H9 (cell line): Measurements from ENCODE around the gene AGMO. TPM values are rescaled to one million over a fixed set of nuclear protein-coding genes. Genes with fewer than 3 reads are reported as not detected.

Experiments
- DNase-seq: peaks from one replicate; pipeline ENCODE4 v3.0.0-alpha.2; 2017
- H2AFZ ChIP-seq: one replicate; pipeline ENCODE4 v1.6.1; 2013; ENCODE audit warnings: mild to moderate bottlenecking, low read length, control low read depth, moderate library complexity
- H2AK5ac ChIP-seq: 2 replicates; pipeline ENCODE4 v1.6.1; 2013; ENCODE audit warnings: low read length, control low read depth, mixed read lengths; ENCODE audit not compliant: insufficient read length
- H2BK120ac ChIP-seq: one replicate; pipeline ENCODE4 v1.6.1; 2013; ENCODE audit warnings: low read depth, mild to moderate bottlenecking, low read length, control low read depth, inconsistent platforms; ENCODE audit not compliant: poor library complexity, severe bottlenecking
- H2BK12ac ChIP-seq: 2 replicates; pipeline ENCODE4 v1.6.1; 2013; ENCODE audit warnings: low read length, control low read depth, mixed read lengths, low read depth; ENCODE audit not compliant: insufficient read length
- H2BK15ac ChIP-seq: 2 replicates; pipeline ENCODE4 v1.6.1; 2013; ENCODE audit warnings: low read depth, low read length, control low read depth
- H2BK20ac ChIP-seq: one replicate; pipeline ENCODE4 v1.6.1; 2013; ENCODE audit warnings: low read depth, mild to moderate bottlenecking, low read length, control low read depth, inconsistent platforms; ENCODE audit not compliant: poor library complexity, severe bottlenecking
- H2BK5ac ChIP-seq: 2 replicates; pipeline ENCODE4 v1.6.1; 2013; ENCODE audit warnings: low read length, control low read depth, mixed read lengths; ENCODE audit not compliant: insufficient read length
- H3K14ac ChIP-seq: 2 replicates; pipeline ENCODE4 v1.6.1; 2013; ENCODE audit warnings: low read length, control low read depth; ENCODE audit not compliant: insufficient read depth
- H3K18ac ChIP-seq: 2 replicates; pipeline ENCODE4 v1.6.1; 2013; ENCODE audit warnings: low read depth, mild to moderate bottlenecking, mixed read lengths, low read length, control low read depth; ENCODE audit not compliant: insufficient read length
- H3K23ac ChIP-seq: 2 replicates; pipeline ENCODE4 v1.6.1; 2013; ENCODE audit warnings: low read length, control low read depth, mixed read lengths, low read depth; ENCODE audit not compliant: insufficient read length
- H3K23me2 ChIP-seq: 2 replicates; pipeline ENCODE4 v1.6.1; 2013; ENCODE audit warnings: low read depth, mild to moderate bottlenecking, mixed read lengths, low read length, control low read depth; ENCODE audit not compliant: insufficient read length, poor library complexity, severe bottlenecking
- H3K27ac ChIP-seq: 2 replicates; pipeline ENCODE4 v1.5.1; 2013; ENCODE audit warnings: low read length, control low read depth, mixed read lengths, low read depth; ENCODE audit not compliant: insufficient read length
- H3K27me3 ChIP-seq: 2 replicates; pipeline ENCODE4 v1.6.1; 2013; ENCODE audit warnings: low read length, control low read depth, inconsistent platforms; ENCODE audit not compliant: insufficient read depth
- H3K4ac ChIP-seq: 2 replicates; pipeline ENCODE4 v1.6.1; 2013; ENCODE audit warnings: low read depth, mild to moderate bottlenecking, control low read depth, inconsistent platforms, low read length, moderate library complexity
- H3K4me1 ChIP-seq: 2 replicates; pipeline ENCODE4 v1.6.1; 2013; ENCODE audit warnings: low read length, control low read depth, inconsistent platforms; ENCODE audit not compliant: insufficient read depth
- H3K4me2 ChIP-seq: 2 replicates; pipeline ENCODE4 v1.6.1; 2013; ENCODE audit warnings: low read length, control low read depth, mixed read lengths; ENCODE audit not compliant: insufficient read length, insufficient read depth
- H3K56ac ChIP-seq: 2 replicates; pipeline ENCODE4 v1.6.1; 2013; ENCODE audit warnings: low read depth, mild to moderate bottlenecking, mixed read lengths, low read length, control low read depth; ENCODE audit not compliant: insufficient read length
- H3K79me1 ChIP-seq: 2 replicates; pipeline ENCODE4 v1.6.1; 2013; ENCODE audit warnings: low read depth, mild to moderate bottlenecking, moderate library complexity, low read length, control low read depth, inconsistent platforms; ENCODE audit not compliant: insufficient read depth, poor library complexity, severe bottlenecking
- H3K79me2 ChIP-seq: 2 replicates; pipeline ENCODE4 v1.6.1; 2013; ENCODE audit warnings: low read length, control low read depth, inconsistent platforms; ENCODE audit not compliant: insufficient read depth
- H3K9ac ChIP-seq: 2 replicates; pipeline ENCODE4 v1.6.1; 2013; ENCODE audit warnings: low read length, control low read depth, mixed read lengths; ENCODE audit not compliant: insufficient read length; ENCODE audit errors: extremely low read depth
- H3K9me3 ChIP-seq: one replicate; pipeline ENCODE4 v1.6.1; 2013; ENCODE audit warnings: low read depth, low read length, inconsistent platforms; ENCODE audit not compliant: control insufficient read depth
- H3T11ph ChIP-seq: one replicate; pipeline ENCODE4 v1.6.1; 2013; ENCODE audit warnings: mild to moderate bottlenecking, low read length, control low read depth, inconsistent platforms
- H4K20me1 ChIP-seq: one replicate; pipeline ENCODE4 v1.6.1; 2013; ENCODE audit not compliant: control insufficient read depth, insufficient read length, insufficient read depth
- H4K5ac ChIP-seq: 2 replicates; pipeline ENCODE4 v1.6.1; 2013; ENCODE audit warnings: low read depth, mild to moderate bottlenecking, mixed read lengths, low read length, control low read depth; ENCODE audit not compliant: insufficient read length
- H4K8ac ChIP-seq: replicated peaks from 2 replicates; pipeline ENCODE4 v1.6.1; 2013; ENCODE audit warnings: low read length, control low read depth, mixed read lengths, low read depth; ENCODE audit not compliant: insufficient read length
- H4K91ac ChIP-seq: 2 replicates; pipeline ENCODE4 v1.6.1; 2013; ENCODE audit warnings: low read depth, mild to moderate bottlenecking, moderate library complexity, mixed read lengths, low read length, control low read depth; ENCODE audit not compliant: insufficient read length
- H3K27ac Mint-ChIP-seq, 3 experiments: 2 replicates in 2 of 3; 3 replicates in 1 of 3; pipeline ENCODE4 v1.8.0; 2020 to 2021; ENCODE audit warnings: mixed read lengths in 3 of 3, mild to moderate bottlenecking in 1 of 3, moderate library complexity in 1 of 3
- H3K27me3 Mint-ChIP-seq: 2 replicates; pipeline ENCODE4 v1.8.0; 2021; ENCODE audit warnings: low read depth, mild to moderate bottlenecking, moderate library complexity, mixed read lengths
- H3K36me3 Mint-ChIP-seq, 3 experiments: 2 replicates in 2 of 3; 3 replicates in 1 of 3; pipeline ENCODE4 v1.8.0; 2020 to 2021; ENCODE audit warnings: low read depth in 3 of 3, mixed read lengths in 3 of 3; ENCODE audit not compliant: insufficient read depth in 1 of 3
- H3K4me1 Mint-ChIP-seq, 2 experiments: 2 replicates each; pipeline ENCODE4 v1.8.0; 2020; ENCODE audit warnings: mixed read lengths in 2 of 2
- H3K4me3 Mint-ChIP-seq, 2 experiments: 2 replicates in 1 of 2; 3 replicates in 1 of 2; pipeline ENCODE4 v1.8.0; 2020 to 2021; ENCODE audit warnings: mild to moderate bottlenecking in 2 of 2, mixed read lengths in 2 of 2, moderate library complexity in 1 of 2
- H3K9me3 Mint-ChIP-seq, 2 experiments: 2 replicates in 1 of 2; 3 replicates in 1 of 2; pipeline ENCODE4 v1.8.0; 2020; ENCODE audit warnings: mild to moderate bottlenecking in 2 of 2, mixed read lengths in 2 of 2, moderate library complexity in 1 of 2
- WGBS: extraction: QIAGEN DNeasy Blood & Tissue Kit; methylation state at CpG from one replicate; pipeline ENCODE4 v1.1.7; 2013; ENCODE audit warnings: missing lambda C conversion rate, low lambda C conversion rate, mixed read lengths; ENCODE audit not compliant: insufficient read length; ENCODE audit errors: extremely low coverage; 5-methylcytosine and 5-hydroxymethylcytosine counted together
- total RNA-seq: library from RNA; stranded (reverse); gene quantifications from 2 replicates; pipeline ENCODE4 v1.2.1, GENCODE V29; 2021
- TF ChIP-seq, protein P1 (sequence below): fragments of 200-600 bp; sonication (generic); conservative IDR thresholded peaks from 3 replicates; pipeline ENCODE4 v1.8.0; 2021; ENCODE audit warnings: antibody characterized with exemption, mild to moderate bottlenecking

AGMO gene
- total RNA-seq, 1 experiment from 2014 or later: 0.70 TPM

DNA sequence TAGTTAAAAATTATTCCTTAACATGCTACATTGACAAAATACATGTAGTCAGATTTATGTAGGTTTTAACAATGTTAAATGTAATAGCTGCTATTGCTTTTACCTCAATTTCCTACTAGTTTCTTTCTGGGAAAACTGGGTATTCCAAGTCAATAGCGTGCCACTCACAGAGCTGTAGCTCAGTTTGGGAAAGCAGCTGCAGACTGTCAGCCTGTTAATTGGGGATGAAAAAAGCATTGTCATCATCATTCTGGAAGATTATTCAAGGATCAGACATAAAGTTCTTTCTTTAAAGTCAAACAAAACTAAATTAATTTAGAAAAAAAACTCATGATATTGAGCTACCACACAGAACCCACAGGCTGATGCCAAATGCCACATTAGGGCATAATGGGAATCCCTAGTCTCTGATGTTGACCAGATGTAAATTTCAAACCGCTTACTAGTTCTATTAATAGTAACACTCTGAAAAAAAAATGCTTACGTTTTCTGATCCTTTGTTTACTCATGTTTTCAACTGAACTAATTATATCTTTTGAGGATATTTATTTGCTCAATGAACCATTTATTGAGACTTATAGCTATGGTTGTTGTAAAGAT is 19.6 kb upstream of the AGMO start:
- H3K23ac ChIP-seq: no peak overlapping the region
- Mint-ChIP-seq H3K4me3 (no peak overlapping the region), H3K27ac (no peak overlapping the region), H3K4me1 (0 out of 4 replicates have a peak, but pooled peaks cover 0 to 5% of the 10 kb centered on the region in 2 experiments), H3K36me3 (peaks cover 5 to 13% (median 12%) of the 10 kb centered on the region in 3 experiments), H3K9me3 (peaks cover 13 to 20% of the 10 kb centered on the region in 2 experiments), H3K27me3 (no peaks in the 10 kb centered on the region)
- no peak overlapping the region for H2BK20ac ChIP-seq
- H4K91ac ChIP-seq: no peak overlapping the region
- H2BK5ac ChIP-seq: no peak overlapping the region
- H3K9ac ChIP-seq: no peak overlapping the region
- no peaks in the 10 kb centered on the region for H3K4me1 ChIP-seq
- no peak overlapping the region for H3K4ac ChIP-seq
- H2AFZ ChIP-seq: no peak overlapping the region
- WGBS: no CpG with 5 or more reads among the region's 3 CpGs
- H3K79me1 ChIP-seq: no peaks in the 10 kb centered on the region
- TF ChIP-seq, protein P1, sequence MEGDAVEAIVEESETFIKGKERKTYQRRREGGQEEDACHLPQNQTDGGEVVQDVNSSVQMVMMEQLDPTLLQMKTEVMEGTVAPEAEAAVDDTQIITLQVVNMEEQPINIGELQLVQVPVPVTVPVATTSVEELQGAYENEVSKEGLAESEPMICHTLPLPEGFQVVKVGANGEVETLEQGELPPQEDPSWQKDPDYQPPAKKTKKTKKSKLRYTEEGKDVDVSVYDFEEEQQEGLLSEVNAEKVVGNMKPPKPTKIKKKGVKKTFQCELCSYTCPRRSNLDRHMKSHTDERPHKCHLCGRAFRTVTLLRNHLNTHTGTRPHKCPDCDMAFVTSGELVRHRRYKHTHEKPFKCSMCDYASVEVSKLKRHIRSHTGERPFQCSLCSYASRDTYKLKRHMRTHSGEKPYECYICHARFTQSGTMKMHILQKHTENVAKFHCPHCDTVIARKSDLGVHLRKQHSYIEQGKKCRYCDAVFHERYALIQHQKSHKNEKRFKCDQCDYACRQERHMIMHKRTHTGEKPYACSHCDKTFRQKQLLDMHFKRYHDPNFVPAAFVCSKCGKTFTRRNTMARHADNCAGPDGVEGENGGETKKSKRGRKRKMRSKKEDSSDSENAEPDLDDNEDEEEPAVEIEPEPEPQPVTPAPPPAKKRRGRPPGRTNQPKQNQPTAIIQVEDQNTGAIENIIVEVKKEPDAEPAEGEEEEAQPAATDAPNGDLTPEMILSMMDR: no peak
- H3K23me2 ChIP-seq: no peaks in the 10 kb centered on the region
- no peak for DNase-seq
- H2BK15ac ChIP-seq: no peak overlapping the region
- no peak overlapping the region for H2BK120ac ChIP-seq
- no peak overlapping the region for H2AK5ac ChIP-seq
- H4K20me1 ChIP-seq: no peaks in the 10 kb centered on the region
- no peak overlapping the region for H2BK12ac ChIP-seq
- H3K56ac ChIP-seq: no peak overlapping the region
- no peak overlapping the region for H3T11ph ChIP-seq
- no peak overlapping the region for H3K14ac ChIP-seq
- H4K8ac ChIP-seq: no peak overlapping the region
- no peaks in the 10 kb centered on the region for H3K27me3 ChIP-seq
- H3K4me2 ChIP-seq: no peak overlapping the region
- H3K18ac ChIP-seq: no peak overlapping the region
- no peak overlapping the region for H3K27ac ChIP-seq
- no peaks in the 10 kb centered on the region for H3K79me2 ChIP-seq
- no peak overlapping the region for H4K5ac ChIP-seq
- H3K9me3 ChIP-seq: peaks cover 4% of the 10 kb centered on the region
